H1 (cell line): ENCODE measurements around the gene MAML3. TPM values are rescaled to one million over a fixed set of nuclear protein-coding genes. Genes with fewer than 3 reads are reported as not detected.

ENCODE experiments used
- CTCF ChIA-PET: fragments of 300-600 bp; sonication (Branson Sonifier 250); formaldehyde crosslinking; loops from one replicate; lab custom pipeline; 2021; ENCODE audit not compliant: partially characterized antibody; lab: Charles Lee
- POLR2A ChIA-PET: fragments of 300-600 bp; sonication (Branson Sonifier 250); formaldehyde crosslinking; loops from one replicate; lab custom pipeline; 2021; ENCODE audit warnings: inconsistent platforms; ENCODE audit not compliant: partially characterized antibody; lab: Charles Lee
- DNase-seq, 2 experiments: peaks; one replicate each; pipeline versions ENCODE4 v3.0.0 to v3.0.0-alpha.2; 2010 to 2022; ENCODE audit warnings: low spot score in 2 of 2, low read depth in 1 of 2, mixed read lengths in 1 of 2
- FAIRE-seq: peaks from 2 replicates; lab custom pipeline; 2011; peaks lifted over from hg19 to GRCh38; lab: Jason Lieb, UNC
- H2AFZ ChIP-seq: 2 replicates; pipeline ENCODE4 v1.8.1; 2012; ENCODE audit warnings: low read length, inconsistent platforms
- H2AK5ac ChIP-seq: 2 replicates; pipeline ENCODE4 v1.6.1; 2013; ENCODE audit warnings: low read depth, low read length
- H2BK120ac ChIP-seq: replicated peaks from 2 replicates; pipeline ENCODE3; 2013; ENCODE audit warnings: low read depth, low read length, inconsistent platforms
- H2BK12ac ChIP-seq: 2 replicates; pipeline ENCODE4 v1.6.1; 2013; ENCODE audit warnings: low read depth, low read length
- H2BK15ac ChIP-seq: 2 replicates; pipeline ENCODE4 v1.6.1; 2013; ENCODE audit warnings: low read length
- H2BK20ac ChIP-seq: 2 replicates; pipeline ENCODE4 v1.6.1; 2013; ENCODE audit warnings: low read length
- H2BK5ac ChIP-seq: 2 replicates; pipeline ENCODE4 v1.6.1; 2013; ENCODE audit warnings: low read depth, low read length
- H3K14ac ChIP-seq: 2 replicates; pipeline ENCODE4 v1.6.1; 2013; ENCODE audit warnings: inconsistent platforms; ENCODE audit not compliant: insufficient read length
- H3K18ac ChIP-seq: 2 replicates; pipeline ENCODE4 v1.6.1; 2013; ENCODE audit warnings: low read length; ENCODE audit errors: extremely low read depth
- H3K23ac ChIP-seq: 2 replicates; pipeline ENCODE4 v1.6.1; 2013; ENCODE audit warnings: inconsistent platforms; ENCODE audit not compliant: insufficient read length
- H3K23me2 ChIP-seq: 2 replicates; pipeline ENCODE4 v1.6.1; 2013; ENCODE audit warnings: low read depth, low read length
- H3K27ac ChIP-seq: 2 replicates; pipeline ENCODE4 v1.6.1; 2011; ENCODE audit warnings: low read depth, low read length, inconsistent platforms
- H3K27me3 ChIP-seq, 4 experiments: replicated peaks in 1 of 4; 1 replicate in 1 of 4; 2 replicates in 3 of 4; pipeline versions ENCODE4 v1.6.1 to v1.8.1; 2011 to 2013; ENCODE audit warnings: low read length in 3 of 4, mild to moderate bottlenecking in 3 of 4, inconsistent platforms in 2 of 4, mixed read lengths in 2 of 4, moderate library complexity in 1 of 4; ENCODE audit not compliant: control insufficient read depth in 3 of 4, insufficient read depth in 3 of 4; ENCODE audit errors: extremely low read depth in 1 of 4
- H3K36me3 ChIP-seq, 4 experiments: 2 replicates each; pipeline versions ENCODE4 v1.6.1 to v1.8.1; 2011 to 2013; ENCODE audit warnings: mild to moderate bottlenecking in 4 of 4, low read length in 3 of 4, moderate library complexity in 2 of 4, control low read depth in 1 of 4, inconsistent platforms in 1 of 4; ENCODE audit not compliant: insufficient read depth in 4 of 4, control insufficient read depth in 2 of 4
- H3K4ac ChIP-seq: replicated peaks from 2 replicates; pipeline ENCODE3; 2013; ENCODE audit warnings: low read length, low read depth, mixed read lengths, inconsistent platforms; ENCODE audit not compliant: insufficient read length
- H3K4me1 ChIP-seq, 4 experiments: replicated peaks in 1 of 4; 1 replicate in 1 of 4; 2 replicates in 3 of 4; pipeline versions ENCODE4 v1.6.1 to v1.8.1; 2011 to 2013; ENCODE audit warnings: low read length in 3 of 4, inconsistent platforms in 2 of 4, mixed read lengths in 1 of 4; ENCODE audit not compliant: insufficient read depth in 4 of 4, control insufficient read depth in 3 of 4
- H3K4me2 ChIP-seq, 2 experiments: 2 replicates each; pipeline versions ENCODE4 v1.6.1 to v1.8.1; 2011 to 2013; ENCODE audit warnings: low read depth in 2 of 2, low read length in 2 of 2, control low read depth in 1 of 2, inconsistent platforms in 1 of 2, mild to moderate bottlenecking in 1 of 2; ENCODE audit not compliant: insufficient read depth in 1 of 2
- H3K4me3 ChIP-seq, 4 experiments: fragments of 200-600, 300-600 bp in 1 of 4; sonication (generic), shearing (Covaris generic), sonication (Bioruptor Twin) in 1 of 4; 2 replicates each; pipeline versions ENCODE4 v1.5.1 to v1.8.1; 2011 to 2016; ENCODE audit warnings: low read length in 4 of 4, low read depth in 3 of 4, control low read depth in 2 of 4, inconsistent platforms in 2 of 4, mild to moderate bottlenecking in 2 of 4, mixed read lengths in 1 of 4, moderate library complexity in 1 of 4; ENCODE audit not compliant: insufficient read depth in 2 of 4; ENCODE audit errors: extremely low read depth in 1 of 4
- H3K56ac ChIP-seq: replicated peaks from 2 replicates; pipeline ENCODE3; 2013; ENCODE audit warnings: low read depth, mild to moderate bottlenecking, mixed read lengths, low read length, inconsistent platforms; ENCODE audit not compliant: insufficient read length
- H3K79me1 ChIP-seq: 2 replicates; pipeline ENCODE4 v1.6.1; 2013; ENCODE audit warnings: low read depth, low read length, control low read depth
- H3K79me2 ChIP-seq, 2 experiments: 2 replicates each; pipeline versions ENCODE4 v1.6.1 to v1.8.1; 2012 to 2013; ENCODE audit warnings: low read length in 2 of 2, mild to moderate bottlenecking in 2 of 2, inconsistent platforms in 1 of 2; ENCODE audit not compliant: insufficient read depth in 2 of 2, control insufficient read depth in 1 of 2
- H3K9ac ChIP-seq, 4 experiments: replicated peaks in 1 of 4; 1 replicate in 1 of 4; 2 replicates in 3 of 4; pipeline versions ENCODE4 v1.6.1 to v1.8.1; 2011 to 2013; ENCODE audit warnings: low read depth in 3 of 4, low read length in 3 of 4, control low read depth in 2 of 4, mild to moderate bottlenecking in 2 of 4, moderate library complexity in 2 of 4, inconsistent platforms in 1 of 4; ENCODE audit errors: extremely low read depth in 1 of 4
- H3K9me3 ChIP-seq, 2 experiments: 2 replicates each; pipeline versions ENCODE4 v1.6.1 to v1.8.1; 2012 to 2013; ENCODE audit warnings: mild to moderate bottlenecking in 2 of 2, moderate library complexity in 2 of 2, control low read depth in 1 of 2, inconsistent platforms in 1 of 2, low read depth in 1 of 2, low read length in 1 of 2, mixed read lengths in 1 of 2; ENCODE audit not compliant: insufficient read depth in 2 of 2
- H4K20me1 ChIP-seq, 2 experiments: replicated peaks in 1 of 2; 2 replicates each; pipeline versions ENCODE3 to v1.8.1; 2011 to 2013; ENCODE audit warnings: inconsistent platforms in 2 of 2, low read length in 2 of 2, mild to moderate bottlenecking in 1 of 2; ENCODE audit not compliant: insufficient read depth in 2 of 2, control insufficient read depth in 1 of 2
- H4K5ac ChIP-seq: 2 replicates; pipeline ENCODE4 v1.6.1; 2013; ENCODE audit warnings: low read length, low read depth, mixed read lengths, inconsistent platforms; ENCODE audit not compliant: insufficient read length
- H4K8ac ChIP-seq: 2 replicates; pipeline ENCODE4 v1.8.0; 2013; ENCODE audit warnings: mild to moderate bottlenecking, moderate library complexity, low read length, inconsistent platforms; ENCODE audit not compliant: insufficient read depth; ENCODE audit errors: extremely low read depth
- H4K91ac ChIP-seq: replicated peaks from 2 replicates; pipeline ENCODE3; 2013; ENCODE audit warnings: low read length, mixed read lengths, inconsistent platforms; ENCODE audit not compliant: insufficient read length
- NRF1 ChIP-seq: IDR thresholded peaks from 2 replicates; pipeline ENCODE4 v1.6.1; 2011; ENCODE audit warnings: mild to moderate bottlenecking, low read depth, low read length, improper control_type of control experiment
- SIRT6 ChIP-seq: IDR thresholded peaks from one replicate; pipeline ENCODE4 v1.7.1; 2012; ENCODE audit warnings: low read length, inconsistent platforms
- SP4 ChIP-seq: IDR thresholded peaks from 2 replicates; pipeline ENCODE4 v1.6.1; 2012; ENCODE audit warnings: low read length, inconsistent platforms
- TBP ChIP-seq: IDR thresholded peaks from 2 replicates; pipeline ENCODE4 v1.6.1; 2011; ENCODE audit warnings: low read depth, low read length, improper control_type of control experiment
- WGBS, 2 experiments: shearing (Covaris generic) in 1 of 2; methylation state at CpG; one replicate each; pipeline versions ENCODE4 v1.1.6 to v1.1.7; 2013 to 2015; ENCODE audit warnings: low lambda C conversion rate in 2 of 2, mixed read lengths in 2 of 2, inconsistent platforms in 1 of 2, low coverage in 1 of 2, missing lambda C conversion rate in 1 of 2; ENCODE audit not compliant: insufficient replicate concordance in 2 of 2, insufficient coverage in 1 of 2, insufficient read length in 1 of 2; ENCODE audit errors: extremely low coverage in 1 of 2, missing lambda C conversion rate in 1 of 2; 5-methylcytosine and 5-hydroxymethylcytosine counted together
- polyA plus RNA-seq, 7 experiments: library from polyadenylated mRNA; depleted of rRNA in 3 of 7; stranded (reverse) in 5 of 7; unstranded in 2 of 7; fragments of >200 nt in 5 of 7; fragments of 200-250 nt in 2 of 7; gene quantifications; 1 replicate in 5 of 7; 2 replicates in 1 of 7; 4 replicates in 1 of 7; pipeline versions ENCODE4 v1.2.1 to v1.2.3, GENCODE V29; 2011 to 2013; ENCODE audit warnings: missing spikeins in 2 of 7, mixed read lengths in 2 of 7
- total RNA-seq: library from RNA; stranded (reverse); fragmentation: NEBNext Ultra II Directional; extraction: Animal tissue kit (Norgen Biotek cat#: 25700); gene quantifications from 2 replicates; pipeline ENCODE4 v1.2.1, GENCODE V29; 2021

The MAML3 gene
- total and polyA plus RNA-seq, 2 of the 8 experiments (the other 6 are each of a cell fraction or from before 2014, with no cell fraction given): 2.1 to 5.7 TPM

GRCh38 chr4:139754938-139755337, 399.0 kb downstream of the MAML3 start:
- Histone ChIP-seq H3K4me1 (no peaks in the 10 kb centered on the region), H2BK12ac (no peak overlapping the region), H2AFZ (no peak overlapping the region), H2AK5ac (no peak overlapping the region), H3K56ac (no peak overlapping the region), H3K27ac (no peak overlapping the region), H4K8ac (no peak overlapping the region), H3K4me3 (no peak overlapping the region), H3K23ac (no peak overlapping the region), H3K14ac (no peak overlapping the region), H2BK5ac (no peak overlapping the region), H3K79me2 (no peaks in the 10 kb centered on the region), H4K20me1 (no peaks in the 10 kb centered on the region), H3K27me3 (no peaks in the 10 kb centered on the region), H3K9ac (no peak overlapping the region), H3K4ac (no peak overlapping the region), H2BK15ac (no peak overlapping the region), H3K18ac (no peak overlapping the region), H4K5ac (no peak overlapping the region), H3K9me3 (no peaks in the 10 kb centered on the region), H3K79me1 (no peaks in the 10 kb centered on the region; the same call in 1 of the 2 replicates), H4K91ac (no peak overlapping the region), H2BK20ac (no peak overlapping the region), H2BK120ac (no peak overlapping the region), H3K4me2 (no peak overlapping the region), H3K23me2 (no peaks in the 10 kb centered on the region), H3K36me3 (no peaks in the 10 kb centered on the region)
- ChIA-PET CTCF (interaction anchor here (0.9 to 1.4 kb wide), 3 partner anchors 8 to 257 kb away, joined by 3 read pairs; no protein-coding TSS in a partner anchor), POLR2A (interaction anchor here (1.3 kb wide), 1 partner anchor 20 kb away, joined by 3 read pairs; no protein-coding TSS in a partner anchor)
- TF ChIP-seq TBP (no peak), NRF1 (no peak), SP4 (no peak), SIRT6 (no peak)
- WGBS, 2 experiments: 80% methylated on average over 11 of the region's 12 CpGs; no CpG with 5 or more reads in 1 of the 2 experiments
- no peak for DNase-seq
- FAIRE-seq: no peak
